Activated CD8-positive, alpha-beta memory T cell treated with anti-CD3 and anti-CD28 coated beads, Interleukin-2, amount 50 U/mL, for 24 hours (primary cell): ENCODE data around the gene PLXDC1.

Experiments used
- DNase-seq: peaks from one replicate; pipeline ENCODE4 v3.0.0-alpha.2; 2020; ENCODE audit errors: extremely low read depth

PLXDC1 gene

GRCh38 chr17:39151150-39151942 is at the start of gene PLXDC1:
Gene PLXDC1, minus strand, starts transcription at chr17:39151637. Its CDS starts 200 bp downstream, at chr17:39151437.
- no peak for DNase-seq

GRCh38 chr17:39200957-39201510 is 49.6 kb upstream of the PLXDC1 start:
- DNase-seq: no peak

- DNase-seq: peak; percentile 41
Observed at GRCh38 chr17:39200070-39200879, 48.8 kb upstream of the PLXDC1 start, which contains the start of gene RPL19. Gene RPL19, plus strand, starts transcription at chr17:39200283. Its CDS starts 62 bp downstream, at chr17:39200345.

- peak; percentile 82 for DNase-seq
Observed at GRCh38 chr17:39199820-39200069, 48.3 kb upstream of the PLXDC1 start.

- DNase-seq: no peak
Observed at GRCh38 chr17:39198186-39198566, 46.7 kb upstream of the PLXDC1 start.

- DNase-seq: peak; percentile 35
Observed at GRCh38 chr17:39197380-39198185, 46.1 kb upstream of the PLXDC1 start, which contains the start of gene CACNB1. Gene CACNB1, minus strand, starts transcription at chr17:39197669. Its CDS starts 174 bp downstream, at chr17:39197495.

- no peak for DNase-seq
Observed at GRCh38 chr17:39196808-39197291, 45.4 kb upstream of the PLXDC1 start.

- DNase-seq: no peak
Observed at GRCh38 chr17:39196241-39196807, 44.9 kb upstream of the PLXDC1 start.

- DNase-seq: no peak
Observed at GRCh38 chr17:39195568-39196160, 44.2 kb upstream of the PLXDC1 start.

- no peak for DNase-seq
Observed at GRCh38 chr17:39194985-39195524, 43.6 kb upstream of the PLXDC1 start.

- no peak for DNase-seq
Observed at GRCh38 chr17:39194089-39194984, 42.9 kb upstream of the PLXDC1 start.

GRCh38 chr17:39193346-39193745 is 41.9 kb upstream of the PLXDC1 start:
- DNase-seq: no peak

- DNase-seq: no peak
Observed at GRCh38 chr17:39192901-39193300, 41.5 kb upstream of the PLXDC1 start.

- no peak for DNase-seq
Observed at GRCh38 chr17:39191750-39192510, 40.5 kb upstream of the PLXDC1 start.

- no peak for DNase-seq
Observed at GRCh38 chr17:39187152-39187830, 35.9 kb upstream of the PLXDC1 start.

GRCh38 chr17:39186481-39187002 is 35.1 kb upstream of the PLXDC1 start:
- no peak for DNase-seq

GRCh38 chr17:39183720-39184119 is 32.3 kb upstream of the PLXDC1 start:
- DNase-seq: no peak

- DNase-seq: no peak
Observed at GRCh38 chr17:39183045-39183444, 31.6 kb upstream of the PLXDC1 start.
